Endothelial cell of umbilical vein (primary cell): ENCODE measurements around the gene TEKT5. TPM values are rescaled to one million over a fixed set of nuclear protein-coding genes. Genes with fewer than 3 reads are reported as not detected.

Experiments used
- BruUV-seq: library from RNA; stranded (reverse); fragments of 400-500 nt; replicated peaks from 2 replicates; lab custom pipeline; 2021; lab: Mats Ljungman, UMichigan
- CTCF ChIA-PET: fragments of 300-600, 350-600 bp; sonication (Branson Sonifier 250); formaldehyde crosslinking; loops from one replicate; lab custom pipeline; 2021; ENCODE audit warnings: antibody characterized with exemption, inconsistent platforms; lab: Charles Lee
- POLR2A ChIA-PET: fragments of 300-600, 350-600 bp; sonication (Branson Sonifier 250); formaldehyde crosslinking; loops from one replicate; lab custom pipeline; 2021; ENCODE audit warnings: antibody characterized with exemption, inconsistent platforms; lab: Charles Lee
- DNase-seq: peaks from one replicate; pipeline ENCODE4 v3.0.0-alpha.2; 2011; ENCODE audit warnings: low read depth, low spot score
- FAIRE-seq: peaks from 2 replicates; lab custom pipeline; 2011; peaks lifted over from hg19 to GRCh38; lab: Jason Lieb, UNC
- H2AFZ ChIP-seq: 2 replicates; pipeline ENCODE4 v1.6.0; 2012; ENCODE audit warnings: low read depth, low read length, control low read depth, inconsistent platforms
- H3K27ac ChIP-seq: 2 replicates; pipeline ENCODE4 v1.5.1; 2011; ENCODE audit warnings: low read depth, mild to moderate bottlenecking, control low read depth, low read length, moderate library complexity; ENCODE audit not compliant: insufficient read depth
- H3K27me3 ChIP-seq, 2 experiments: 2 replicates each; pipeline versions ENCODE4 v1.6.0 to v1.6.1; 2011; ENCODE audit warnings: low read length in 2 of 2, mixed read lengths in 1 of 2; ENCODE audit not compliant: control insufficient read depth in 2 of 2, insufficient read depth in 2 of 2
- H3K36me3 ChIP-seq, 2 experiments: 2 replicates in 1 of 2; 3 replicates in 1 of 2; pipeline ENCODE4 v1.5.1; 2011; ENCODE audit warnings: low read length in 2 of 2, mild to moderate bottlenecking in 1 of 2, moderate library complexity in 1 of 2; ENCODE audit not compliant: control insufficient read depth in 2 of 2, insufficient read depth in 2 of 2; ENCODE audit errors: extremely low read depth in 1 of 2
- H3K4me1 ChIP-seq: 3 replicates; pipeline ENCODE4 v1.5.1; 2011; ENCODE audit warnings: mild to moderate bottlenecking, low read length; ENCODE audit not compliant: control insufficient read depth, insufficient read depth; ENCODE audit errors: extremely low read depth
- H3K4me2 ChIP-seq: 2 replicates; pipeline ENCODE4 v1.6.1; 2011; ENCODE audit warnings: low read length, control low read depth, mixed read lengths; ENCODE audit not compliant: insufficient read depth
- H3K4me3 ChIP-seq, 3 experiments: fragments of 200-600 bp in 1 of 3; sonication (generic), shearing (Covaris generic) in 1 of 3; replicated peaks in 1 of 3; 2 replicates each; pipeline ENCODE4 v1.5.1; 2011 to 2016; ENCODE audit warnings: control low read depth in 3 of 3, low read length in 3 of 3, mild to moderate bottlenecking in 2 of 3, inconsistent platforms in 1 of 3, low read depth in 1 of 3, moderate library complexity in 1 of 3; ENCODE audit not compliant: insufficient read depth in 1 of 3
- H3K79me2 ChIP-seq: 2 replicates; pipeline ENCODE4 v1.6.0; 2012; ENCODE audit warnings: low read length, inconsistent platforms; ENCODE audit not compliant: control insufficient read depth, insufficient read depth
- H3K9ac ChIP-seq: replicated peaks from 2 replicates; pipeline ENCODE3; 2011; ENCODE audit warnings: low read length, control low read depth; ENCODE audit not compliant: insufficient read depth; ENCODE audit errors: extremely low read depth
- H3K9me1 ChIP-seq: replicated peaks from 3 replicates; pipeline ENCODE4 v1.6.0; 2011; ENCODE audit warnings: mild to moderate bottlenecking, low read length; ENCODE audit not compliant: control insufficient read depth, insufficient read depth; ENCODE audit errors: extremely low read depth
- H3K9me3 ChIP-seq: replicated peaks from 2 replicates; pipeline ENCODE4 v1.5.1; 2012; ENCODE audit warnings: low read length, inconsistent platforms; ENCODE audit not compliant: control insufficient read depth, insufficient read depth
- H4K20me1 ChIP-seq: replicated peaks from 2 replicates; pipeline ENCODE3; 2011; ENCODE audit warnings: mild to moderate bottlenecking, low read length; ENCODE audit not compliant: control insufficient read depth, insufficient read depth; ENCODE audit errors: extremely low read depth
- EZH2 ChIP-seq: IDR thresholded peaks from 2 replicates; pipeline ENCODE4 v1.6.1; 2012; ENCODE audit warnings: borderline replicate concordance, low read depth, mild to moderate bottlenecking, moderate library complexity, low read length, inconsistent platforms; ENCODE audit not compliant: severe bottlenecking
- FOS ChIP-seq: IDR thresholded peaks from 2 replicates; pipeline ENCODE4 v1.6.1; 2011; ENCODE audit warnings: mild to moderate bottlenecking, low read length, moderate library complexity, borderline replicate concordance; ENCODE audit not compliant: insufficient read depth
- GATA2 ChIP-seq: IDR thresholded peaks from 2 replicates; pipeline ENCODE4 v1.7.0; 2011; ENCODE audit warnings: low read depth, mild to moderate bottlenecking, moderate library complexity, mixed read lengths, low read length; ENCODE audit not compliant: insufficient read length, insufficient read depth
- JUN ChIP-seq: IDR thresholded peaks from 2 replicates; pipeline ENCODE4 v1.6.1; 2011; ENCODE audit warnings: borderline replicate concordance, low read depth; ENCODE audit not compliant: insufficient read length, insufficient read depth
- MAX ChIP-seq: IDR thresholded peaks from 2 replicates; pipeline ENCODE4 v1.6.1; 2011; ENCODE audit not compliant: insufficient read depth, insufficient read length
- MYC ChIP-seq: IDR thresholded peaks from one replicate; pipeline ENCODE4 v1.6.1; 2011; ENCODE audit warnings: mild to moderate bottlenecking, low read depth, low read length
- POLR2A ChIP-seq: IDR thresholded peaks from 2 replicates; pipeline ENCODE4 v1.6.1; 2012; ENCODE audit warnings: low read depth, mild to moderate bottlenecking, control low read depth, low read length
- POLR2AphosphoS5 ChIP-seq: IDR thresholded peaks from 2 replicates; pipeline ENCODE4 v1.6.1; 2012; ENCODE audit warnings: low read depth, mild to moderate bottlenecking, control low read depth, low read length, moderate library complexity; ENCODE audit not compliant: insufficient read depth
- dilution Hi-C: fragments of 300-500 bp; cut with MboI; formaldehyde crosslinking; loops from one replicate; pipeline ENCODE4 v1.15.0; 2019; ENCODE audit warnings: low sequenced_read_pairs; ENCODE audit not compliant: extremely low pct_ligation_motif_present
- intact Hi-C: fragments of 100-400 bp; cut with micrococcal nuclease; formaldehyde crosslinking; loops from one replicate; pipeline ENCODE4 v1.10.0; 2022
- polyA plus RNA-seq, 4 experiments: library from polyadenylated mRNA; depleted of rRNA in 3 of 4; stranded (reverse) in 3 of 4; unstranded in 1 of 4; fragments of >200 nt; gene quantifications; 2 replicates each; pipeline versions ENCODE4 v1.2.1 to v1.2.3, GENCODE V29; 2011 to 2012; ENCODE audit warnings: missing spikeins in 1 of 4
- total RNA-seq: library from RNA; stranded (reverse); gene quantifications from 2 replicates; pipeline ENCODE4 v1.2.3, GENCODE V29; 2021
- TF ChIP-seq, protein P1 (sequence below), 2 donors: IDR thresholded peaks; 1 replicate in 1 of 2; 2 replicates in 1 of 2; pipeline ENCODE4 v1.5.1; 2011; ENCODE audit warnings: low read length in 2 of 2, mild to moderate bottlenecking in 2 of 2, moderate library complexity in 2 of 2, control low read depth in 1 of 2, inconsistent platforms in 1 of 2, low read depth in 1 of 2; ENCODE audit not compliant: insufficient read depth in 1 of 2; ENCODE audit errors: extremely low read depth in 1 of 2

The TEKT5 gene
- total and polyA plus RNA-seq, 2 donors (not counting 3 experiments of a cell fraction or from before 2014, with no cell fraction given), result not detected

- DNase-seq (no peak), FAIRE-seq (no peak)
- no peaks in the 10 kb centered on the region for H3K27me3 ChIP-seq
- H2AFZ ChIP-seq, result no peak overlapping the region
- H3K9ac ChIP-seq, result no peak overlapping the region
- dilution Hi-C loops (no loop called here), intact Hi-C loops (no loop called here)
- H4K20me1 ChIP-seq, result no peaks in the 10 kb centered on the region
- H3K4me1 ChIP-seq, result no peaks in the 10 kb centered on the region
- H3K9me3 ChIP-seq, result no peaks in the 10 kb centered on the region
- TF ChIP-seq, protein P1, sequence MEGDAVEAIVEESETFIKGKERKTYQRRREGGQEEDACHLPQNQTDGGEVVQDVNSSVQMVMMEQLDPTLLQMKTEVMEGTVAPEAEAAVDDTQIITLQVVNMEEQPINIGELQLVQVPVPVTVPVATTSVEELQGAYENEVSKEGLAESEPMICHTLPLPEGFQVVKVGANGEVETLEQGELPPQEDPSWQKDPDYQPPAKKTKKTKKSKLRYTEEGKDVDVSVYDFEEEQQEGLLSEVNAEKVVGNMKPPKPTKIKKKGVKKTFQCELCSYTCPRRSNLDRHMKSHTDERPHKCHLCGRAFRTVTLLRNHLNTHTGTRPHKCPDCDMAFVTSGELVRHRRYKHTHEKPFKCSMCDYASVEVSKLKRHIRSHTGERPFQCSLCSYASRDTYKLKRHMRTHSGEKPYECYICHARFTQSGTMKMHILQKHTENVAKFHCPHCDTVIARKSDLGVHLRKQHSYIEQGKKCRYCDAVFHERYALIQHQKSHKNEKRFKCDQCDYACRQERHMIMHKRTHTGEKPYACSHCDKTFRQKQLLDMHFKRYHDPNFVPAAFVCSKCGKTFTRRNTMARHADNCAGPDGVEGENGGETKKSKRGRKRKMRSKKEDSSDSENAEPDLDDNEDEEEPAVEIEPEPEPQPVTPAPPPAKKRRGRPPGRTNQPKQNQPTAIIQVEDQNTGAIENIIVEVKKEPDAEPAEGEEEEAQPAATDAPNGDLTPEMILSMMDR (IDR thresholded peaks at IDR 0.05; ENCODE audit: extremely low read depth in 1 of 2, insufficient read depth in 1 of 2, low read depth in 1 of 2, low read length in 2 of 2), result no peak
- TF ChIP-seq MAX, result no peak
- TF ChIP-seq GATA2, result no peak
- TF ChIP-seq MYC, result no peak
- TF ChIP-seq EZH2, result no peak
- TF ChIP-seq POLR2A, result no peak
- no peak for TF ChIP-seq POLR2AphosphoS5
- TF ChIP-seq JUN, result no peak
- no peak for TF ChIP-seq FOS
- ChIA-PET CTCF (no interaction called here), POLR2A (no interaction called here)
- H3K9me1 ChIP-seq, result no peaks in the 10 kb centered on the region
- H3K36me3 ChIP-seq, result no peaks in the 10 kb centered on the region
- no peak overlapping the region for H3K4me3 ChIP-seq
- H3K27ac ChIP-seq, result no peak overlapping the region
- no peaks in the 10 kb centered on the region for H3K79me2 ChIP-seq
- no peak overlapping the region for H3K4me2 ChIP-seq
- BruUV-seq, result no TSS peak
Observed at GRCh38 chr16:10611825-10612342, 82.8 kb downstream of the TEKT5 start.
